C4-2B (cell line): ENCODE measurements around the gene VANGL1.

Experiments used
- H3K27ac ChIP-seq: fragments of 450-650 bp; 2 replicates; pipeline ENCODE4 v1.5.1; 2017
- ZFX ChIP-seq: fragments of 450-650 bp; IDR thresholded peaks from 2 replicates; pipeline ENCODE4 v1.6.1; 2017
- TF ChIP-seq, protein P1 (sequence below): fragments of 450-650 bp; conservative IDR thresholded peaks from 2 replicates; pipeline ENCODE4 v1.5.1; 2017; ENCODE audit warnings: mild to moderate bottlenecking

The VANGL1 gene

DNA sequence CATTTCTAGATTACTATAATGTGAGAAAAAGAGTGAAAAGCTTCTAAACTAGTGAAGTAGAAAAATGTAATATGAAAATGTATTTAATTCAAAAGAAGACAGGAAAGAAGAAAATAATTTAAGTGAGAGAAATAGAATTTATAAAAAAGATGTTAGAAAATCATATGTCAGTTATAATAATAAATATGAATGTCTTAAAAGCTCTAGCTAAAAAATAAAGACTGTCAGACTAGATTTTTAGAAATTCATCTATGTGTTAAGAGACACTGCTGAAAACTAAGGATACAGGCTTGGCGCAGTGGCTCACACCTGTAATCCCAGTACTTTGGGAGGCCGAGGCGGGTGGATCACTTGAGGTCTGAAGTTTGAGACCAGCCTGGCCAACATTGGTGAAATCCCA is 37.3 kb upstream of the VANGL1 start:
- H3K27ac ChIP-seq = no peak overlapping the region
- TF ChIP-seq, protein P1, sequence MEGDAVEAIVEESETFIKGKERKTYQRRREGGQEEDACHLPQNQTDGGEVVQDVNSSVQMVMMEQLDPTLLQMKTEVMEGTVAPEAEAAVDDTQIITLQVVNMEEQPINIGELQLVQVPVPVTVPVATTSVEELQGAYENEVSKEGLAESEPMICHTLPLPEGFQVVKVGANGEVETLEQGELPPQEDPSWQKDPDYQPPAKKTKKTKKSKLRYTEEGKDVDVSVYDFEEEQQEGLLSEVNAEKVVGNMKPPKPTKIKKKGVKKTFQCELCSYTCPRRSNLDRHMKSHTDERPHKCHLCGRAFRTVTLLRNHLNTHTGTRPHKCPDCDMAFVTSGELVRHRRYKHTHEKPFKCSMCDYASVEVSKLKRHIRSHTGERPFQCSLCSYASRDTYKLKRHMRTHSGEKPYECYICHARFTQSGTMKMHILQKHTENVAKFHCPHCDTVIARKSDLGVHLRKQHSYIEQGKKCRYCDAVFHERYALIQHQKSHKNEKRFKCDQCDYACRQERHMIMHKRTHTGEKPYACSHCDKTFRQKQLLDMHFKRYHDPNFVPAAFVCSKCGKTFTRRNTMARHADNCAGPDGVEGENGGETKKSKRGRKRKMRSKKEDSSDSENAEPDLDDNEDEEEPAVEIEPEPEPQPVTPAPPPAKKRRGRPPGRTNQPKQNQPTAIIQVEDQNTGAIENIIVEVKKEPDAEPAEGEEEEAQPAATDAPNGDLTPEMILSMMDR = no peak
- TF ChIP-seq ZFX = no peak

DNA sequence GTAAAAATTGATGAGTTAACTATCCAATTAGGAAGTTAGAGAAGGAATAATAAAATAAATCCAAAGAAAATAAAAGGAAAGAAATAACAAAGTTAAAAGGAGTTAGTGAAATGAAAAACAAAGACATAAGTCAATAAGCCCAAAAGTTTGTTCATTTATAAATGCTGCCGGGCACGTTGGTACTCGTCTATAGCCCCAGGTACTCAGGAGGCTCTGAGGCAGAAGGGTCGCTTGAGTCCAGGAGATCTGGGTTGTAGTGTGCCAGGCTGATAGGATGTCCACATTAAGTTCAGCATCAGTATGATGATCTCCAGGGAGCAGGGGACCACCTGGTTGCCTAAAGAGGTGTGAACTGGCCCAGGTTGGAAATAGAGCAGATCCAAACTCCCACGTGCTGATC is 35.5 kb upstream of the VANGL1 start:
- H3K27ac ChIP-seq = no peak overlapping the region
- TF ChIP-seq, protein P1 = no peak
- no peak for TF ChIP-seq ZFX

DNA sequence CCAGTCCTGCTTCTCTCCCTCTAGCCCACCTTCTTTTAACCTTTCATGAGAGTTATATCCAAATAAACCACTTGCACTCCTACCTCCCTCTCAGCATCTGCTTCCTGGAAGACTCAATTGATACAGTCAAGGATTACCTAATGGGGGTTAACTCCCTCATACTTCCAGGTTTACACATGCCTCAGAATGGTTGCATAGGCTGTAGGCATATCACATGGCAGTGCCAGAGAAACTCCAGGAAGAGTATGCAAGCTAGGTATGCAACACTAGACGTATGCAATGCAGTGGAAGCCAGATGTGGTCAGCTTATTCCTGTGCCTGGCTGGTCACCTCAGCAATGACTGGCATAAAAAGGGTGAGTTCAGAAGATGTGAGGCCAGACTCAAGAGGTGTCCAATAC is 32.7 kb upstream of the VANGL1 start:
- TF ChIP-seq, protein P1 = no peak
- no peak for TF ChIP-seq ZFX
- no peak overlapping the region for H3K27ac ChIP-seq

DNA sequence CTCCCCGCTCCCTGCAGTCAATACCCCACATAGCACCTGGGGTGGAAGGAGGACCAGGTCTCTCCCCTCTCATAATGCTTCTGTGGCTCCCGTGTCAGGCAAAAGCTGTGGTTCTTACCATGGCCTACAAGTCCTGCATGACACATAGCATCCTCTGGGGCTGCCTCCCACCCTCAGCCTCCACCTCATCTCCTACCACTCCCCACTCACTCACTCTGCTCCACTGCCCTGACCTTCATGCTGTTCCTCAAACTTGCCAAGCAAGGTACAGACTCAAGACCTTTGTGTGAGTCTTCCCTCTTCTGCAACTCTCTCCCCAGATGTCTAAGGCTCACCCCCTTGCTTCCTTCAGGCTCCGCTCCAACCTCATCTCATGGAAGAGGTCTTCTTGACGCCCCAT is 28.0 kb upstream of the VANGL1 start:
- H3K27ac ChIP-seq = no peak overlapping the region
- no peak for TF ChIP-seq ZFX
- TF ChIP-seq, protein P1 = no peak

DNA sequence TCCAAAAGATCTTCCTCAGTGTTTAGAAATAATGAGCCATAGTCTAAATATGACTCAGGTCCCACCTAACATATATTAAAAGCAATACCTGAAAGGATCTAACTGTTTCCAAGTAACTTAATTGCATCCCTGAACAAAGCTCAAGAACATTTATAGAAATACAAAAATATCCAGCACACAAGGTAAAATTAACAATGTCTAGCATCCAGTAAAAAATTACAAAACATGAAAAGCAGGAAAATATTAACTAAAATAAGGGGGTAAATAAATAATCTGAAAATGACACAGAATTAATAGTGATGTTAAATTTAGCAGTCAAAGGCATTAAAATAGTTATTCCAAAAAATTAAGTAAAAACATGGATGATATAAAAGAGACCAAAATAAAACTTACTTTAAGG is 21.3 kb upstream of the VANGL1 start:
- TF ChIP-seq, protein P1 = no peak
- no peak for TF ChIP-seq ZFX
- H3K27ac ChIP-seq = no peak overlapping the region

DNA sequence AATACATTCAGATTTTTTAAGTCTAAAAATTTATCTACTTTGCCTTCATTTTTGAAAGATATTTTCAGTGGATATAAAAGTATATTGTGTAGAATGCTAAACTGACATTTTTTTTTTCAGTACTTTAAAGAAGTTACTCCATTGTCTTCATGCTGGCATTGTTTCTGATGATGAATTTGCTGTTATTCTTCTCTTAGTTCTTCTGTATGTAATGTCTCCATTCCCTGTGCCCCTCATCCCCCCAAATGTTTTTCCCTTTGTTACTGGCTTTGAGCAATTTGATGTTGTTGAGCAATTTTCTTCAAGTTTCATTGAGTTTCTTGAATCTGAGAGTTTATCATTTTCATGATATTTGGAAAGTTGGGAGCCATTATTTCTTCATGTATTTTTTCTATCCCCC is 20.8 kb upstream of the VANGL1 start:
- no peak overlapping the region for H3K27ac ChIP-seq
- no peak for TF ChIP-seq ZFX
- TF ChIP-seq, protein P1 = no peak

DNA sequence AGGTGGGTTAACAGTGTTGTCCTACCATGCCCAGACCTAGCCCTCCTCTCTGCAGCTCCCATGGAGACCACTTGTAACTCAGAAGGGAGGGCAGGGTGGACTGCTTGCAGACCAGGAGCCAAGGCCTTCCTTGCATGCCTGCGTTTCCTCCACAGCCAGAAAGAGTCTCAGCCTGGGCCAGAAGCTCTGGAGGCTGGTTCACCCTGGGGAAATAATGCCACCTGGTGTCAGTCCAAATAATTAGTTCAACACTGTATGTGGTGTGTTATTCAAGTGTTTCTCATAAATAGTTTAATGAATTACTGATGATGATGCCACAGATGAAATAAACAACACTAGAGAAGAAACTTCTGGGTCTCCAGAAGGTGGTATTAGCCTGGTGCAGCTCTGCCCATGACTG is 16.9 kb upstream of the VANGL1 start:
- TF ChIP-seq, protein P1 = 0 out of 2 replicates have a peak, but pooled peaks have one; percentile 8
- no peak for TF ChIP-seq ZFX
- H3K27ac ChIP-seq = no peak overlapping the region
